Measurements from ENCODE around the gene COX4I1.

Gene COX4I1

DNA sequence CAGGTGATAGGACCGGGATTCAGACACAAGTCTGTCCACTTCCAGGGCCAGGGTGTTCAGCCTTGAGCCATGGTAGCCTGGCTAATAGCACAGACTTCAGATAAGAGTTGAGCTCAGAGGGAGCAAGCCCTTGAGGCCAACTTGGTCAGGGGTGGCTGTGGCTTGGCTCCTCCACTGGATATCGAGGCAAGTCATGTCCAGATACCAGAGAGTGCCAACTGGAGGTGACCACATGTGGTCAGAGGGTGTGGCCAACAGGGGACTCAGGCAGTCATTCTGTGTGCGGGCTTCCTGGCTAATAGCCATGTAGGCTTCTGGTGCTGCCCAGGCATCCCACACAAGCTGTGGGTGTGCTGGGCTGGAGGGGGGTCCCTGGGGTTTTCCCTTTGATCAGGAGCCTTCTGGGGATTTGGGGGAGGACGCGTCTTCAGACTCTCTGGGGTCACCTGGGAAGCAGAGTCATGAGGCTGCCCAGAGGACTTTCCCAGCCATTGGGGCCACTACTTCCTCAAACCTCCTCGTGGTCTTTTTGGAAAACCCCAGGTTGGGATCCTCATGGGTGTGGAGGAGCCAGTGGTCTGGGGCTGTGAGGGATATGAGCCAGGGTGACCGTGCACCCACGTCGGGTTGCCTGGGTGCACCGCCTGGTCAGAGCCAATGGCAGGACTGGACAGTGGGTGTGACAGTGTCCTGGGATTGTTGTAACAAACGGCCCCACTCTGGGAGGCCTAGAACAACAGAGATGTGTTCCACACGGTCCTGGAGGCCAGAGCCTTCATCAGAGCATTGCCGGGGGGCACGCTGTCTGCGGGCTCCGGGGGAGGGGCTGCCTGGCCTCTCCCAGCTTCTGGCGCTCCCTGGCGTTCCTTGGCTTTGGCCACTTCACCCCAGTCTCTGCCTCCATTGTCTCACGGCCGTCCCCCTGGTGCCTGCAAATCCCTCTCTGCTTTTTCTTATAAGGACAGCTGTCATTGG, 25.0 kb downstream of the COX4I1 start:
- H3K4me1 ChIP-seq (ENCODE audit: insufficient read depth, low read length), result no peaks in the 10 kb centered on the region
- H3K9me3 ChIP-seq (ENCODE audit: low read length), result no peaks in the 10 kb centered on the region
- H2AFZ ChIP-seq (ENCODE audit: low read depth, low read length), result no peak overlapping the region
- H3K36me3 ChIP-seq (ENCODE audit: insufficient read depth, low read length), result no peaks in the 10 kb centered on the region
- peaks cover 9% of the 10 kb centered on the region for H3K27me3 ChIP-seq (ENCODE audit: insufficient read depth, low read length)
- H3K4me3 ChIP-seq (ENCODE audit: low read length), result no peak overlapping the region

DNA sequence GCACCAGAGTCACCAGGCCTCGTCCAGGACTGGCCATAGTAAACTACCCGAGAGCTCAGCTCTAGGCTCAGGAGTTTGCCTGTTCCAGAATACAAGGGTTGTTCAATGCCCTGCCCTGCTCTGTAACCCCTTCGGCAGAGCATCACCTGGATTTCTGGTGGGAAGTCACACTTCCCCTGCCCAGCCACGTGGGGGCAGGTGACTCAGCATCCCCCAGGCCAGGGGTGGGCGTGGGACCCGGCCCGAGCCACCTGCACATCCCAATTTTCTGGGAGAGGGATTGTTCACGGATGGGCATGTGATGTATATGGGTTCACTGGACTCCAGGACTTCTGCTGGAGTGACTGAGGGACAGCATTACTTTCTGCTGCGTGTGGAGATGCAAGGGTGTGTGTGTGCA, 25.8 kb downstream of the COX4I1 start:
- H3K9me3 ChIP-seq (ENCODE audit: low read length), result no peaks in the 10 kb centered on the region
- H3K36me3 ChIP-seq (ENCODE audit: insufficient read depth, low read length), result no peaks in the 10 kb centered on the region
- H3K4me3 ChIP-seq (ENCODE audit: low read length), result no peak overlapping the region
- H2AFZ ChIP-seq (ENCODE audit: low read depth, low read length), result no peak overlapping the region
- H3K27me3 ChIP-seq (ENCODE audit: insufficient read depth, low read length), result peaks cover 9% of the 10 kb centered on the region
- no peaks in the 10 kb centered on the region for H3K4me1 ChIP-seq (ENCODE audit: insufficient read depth, low read length)

DNA sequence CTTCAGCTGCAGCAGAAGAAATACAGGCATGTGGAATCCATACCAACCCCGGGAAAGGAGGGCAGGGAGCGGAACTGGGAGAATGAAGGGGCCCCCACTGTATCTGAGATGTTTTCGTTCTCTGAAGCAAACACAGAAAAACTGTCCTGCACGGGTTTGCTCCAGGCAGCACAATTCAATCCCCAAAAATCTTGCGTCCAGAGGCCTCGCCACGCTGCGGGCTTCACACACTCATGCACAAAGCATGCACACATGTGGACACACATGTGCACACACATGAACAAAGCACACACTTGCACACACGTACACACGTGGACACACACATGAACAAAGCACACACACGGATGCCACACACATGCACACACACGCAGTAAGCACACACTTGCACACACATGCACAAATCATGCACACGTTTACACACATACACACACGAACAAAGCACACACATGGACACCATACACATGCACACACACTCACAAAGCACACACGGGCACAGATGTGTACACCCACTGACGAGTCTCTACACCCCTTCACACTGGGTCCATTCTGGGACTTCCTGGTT, 27.3 kb downstream of the COX4I1 start:
- Histone ChIP-seq H3K36me3 (ENCODE audit: insufficient read depth, low read length) (no peaks in the 10 kb centered on the region), H3K27me3 (ENCODE audit: insufficient read depth, low read length) (peaks cover 9% of the 10 kb centered on the region), H2AFZ (ENCODE audit: low read depth, low read length) (no peak overlapping the region), H3K4me3 (ENCODE audit: low read length) (no peak overlapping the region), H3K9me3 (ENCODE audit: low read length) (no peaks in the 10 kb centered on the region), H3K4me1 (ENCODE audit: insufficient read depth, low read length) (no peaks in the 10 kb centered on the region)

DNA sequence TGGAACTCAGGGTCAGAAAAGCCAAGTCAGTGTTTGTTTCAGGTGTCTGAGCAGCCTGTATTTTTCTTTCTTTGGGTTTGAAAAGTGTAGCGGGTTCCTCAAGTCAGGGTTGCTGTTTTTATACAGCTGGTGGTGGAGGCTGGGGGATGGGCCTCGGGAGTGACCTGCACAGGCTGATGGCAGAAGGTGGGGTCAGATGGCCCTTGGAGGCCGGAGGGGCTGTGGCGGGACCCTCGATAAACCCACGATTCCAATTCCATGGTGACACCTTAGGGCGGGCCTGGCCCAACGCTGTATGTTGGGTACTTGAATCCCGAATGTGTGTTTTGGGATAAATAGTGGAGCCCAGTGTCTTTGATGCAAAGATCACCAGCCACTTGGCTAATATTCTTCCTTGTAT, 28.7 kb downstream of the COX4I1 start:
- no peaks in the 10 kb centered on the region for H3K4me1 ChIP-seq (ENCODE audit: insufficient read depth, low read length)
- H3K36me3 ChIP-seq (ENCODE audit: insufficient read depth, low read length), result no peaks in the 10 kb centered on the region
- peaks cover 9% of the 10 kb centered on the region for H3K27me3 ChIP-seq (ENCODE audit: insufficient read depth, low read length)
- H3K4me3 ChIP-seq (ENCODE audit: low read length), result no peak overlapping the region
- no peaks in the 10 kb centered on the region for H3K9me3 ChIP-seq (ENCODE audit: low read length)
- no peak overlapping the region for H2AFZ ChIP-seq (ENCODE audit: low read depth, low read length)

DNA sequence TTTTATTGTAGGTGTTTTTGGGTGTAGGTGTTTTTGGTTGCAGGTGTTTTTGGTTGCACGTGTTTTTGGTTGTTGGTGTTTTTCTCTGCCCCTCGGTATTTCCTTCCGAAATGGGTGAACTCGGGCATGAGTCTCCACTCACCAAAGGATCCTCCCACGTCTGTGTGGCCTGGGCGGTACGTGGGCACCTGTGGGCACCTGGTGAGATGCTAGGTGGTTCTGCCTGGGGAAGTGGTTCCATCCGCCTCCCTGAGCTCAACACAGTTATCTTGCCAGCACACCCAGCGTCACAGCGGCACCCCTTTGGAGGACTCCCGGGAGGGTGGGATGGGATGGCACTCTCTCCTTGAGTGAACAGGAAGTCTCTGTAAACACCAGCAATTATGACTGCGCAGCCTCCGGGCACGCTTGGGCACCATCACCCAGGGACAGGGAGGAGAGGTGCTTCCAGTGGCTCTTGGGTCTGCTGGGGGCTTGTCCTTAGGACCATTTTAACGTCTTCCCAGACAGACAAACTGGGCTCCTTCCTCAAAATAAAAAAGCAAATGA, 29.8 kb downstream of the COX4I1 start:
- Histone ChIP-seq H3K4me3 (ENCODE audit: low read length) (no peak overlapping the region), H3K9me3 (ENCODE audit: low read length) (no peaks in the 10 kb centered on the region), H3K27me3 (ENCODE audit: insufficient read depth, low read length) (peaks cover 9% of the 10 kb centered on the region), H3K36me3 (ENCODE audit: insufficient read depth, low read length) (no peaks in the 10 kb centered on the region), H3K4me1 (ENCODE audit: insufficient read depth, low read length) (no peaks in the 10 kb centered on the region), H2AFZ (ENCODE audit: low read depth, low read length) (no peak overlapping the region)

DNA sequence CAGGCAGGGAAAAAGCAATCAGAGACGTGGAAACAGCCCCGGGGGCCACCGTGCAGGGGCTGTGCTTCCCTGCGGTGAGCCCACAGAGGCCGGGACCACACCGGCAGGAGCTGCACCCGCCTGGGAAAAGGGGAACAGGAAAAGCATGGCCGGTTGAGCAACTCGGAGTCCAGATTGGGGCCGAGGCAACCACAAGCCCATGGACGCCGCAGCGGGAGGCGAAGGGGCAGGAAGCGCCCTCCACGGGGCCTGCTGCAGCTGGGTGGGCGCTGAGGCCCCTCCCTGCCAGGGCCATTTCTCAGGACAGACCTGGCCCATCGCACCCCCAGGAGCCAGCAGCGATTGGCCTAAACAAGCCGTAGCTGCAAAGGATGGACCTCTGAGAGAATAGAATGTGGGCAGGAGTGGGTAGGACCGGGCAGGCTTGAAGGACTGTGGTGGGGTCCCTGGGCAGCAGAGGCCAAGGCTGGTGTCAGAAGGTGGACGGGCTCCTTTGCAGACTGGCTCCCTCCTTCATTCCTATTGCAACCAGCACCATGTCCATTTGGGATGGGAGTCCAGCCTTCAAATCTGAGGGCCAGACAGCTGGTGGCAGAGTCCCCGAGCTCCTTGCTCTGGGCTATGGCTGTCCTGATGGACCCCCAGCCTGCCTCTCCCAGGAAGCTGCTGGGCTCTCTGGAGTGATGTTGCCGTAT, 30.4 kb downstream of the COX4I1 start:
- peaks cover 9% of the 10 kb centered on the region for H3K27me3 ChIP-seq (ENCODE audit: insufficient read depth, low read length)
- no peaks in the 10 kb centered on the region for H3K4me1 ChIP-seq (ENCODE audit: insufficient read depth, low read length)
- H3K4me3 ChIP-seq (ENCODE audit: low read length), result no peak overlapping the region
- H3K36me3 ChIP-seq (ENCODE audit: insufficient read depth, low read length), result no peaks in the 10 kb centered on the region
- no peak overlapping the region for H2AFZ ChIP-seq (ENCODE audit: low read depth, low read length)
- H3K9me3 ChIP-seq (ENCODE audit: low read length), result no peaks in the 10 kb centered on the region

DNA sequence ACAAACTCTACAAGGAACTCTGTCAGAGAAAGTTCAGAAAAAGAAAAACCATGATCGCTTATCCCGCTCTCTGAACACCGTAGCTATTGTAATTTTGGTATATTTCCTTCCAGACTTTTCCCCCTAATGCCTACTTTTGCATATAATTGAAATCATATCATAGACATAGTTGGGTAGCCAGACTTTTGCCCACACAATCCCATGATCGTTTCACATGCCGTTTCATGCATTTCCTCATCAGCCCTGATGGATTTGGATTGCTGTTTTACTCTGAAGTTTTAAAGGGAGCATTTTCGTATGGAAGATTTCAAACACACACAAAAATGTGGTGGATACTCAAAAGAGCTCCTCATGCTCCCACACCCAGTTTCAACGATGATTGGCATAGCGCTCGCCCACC, 31.3 kb downstream of the COX4I1 start:
- H3K4me1 ChIP-seq (ENCODE audit: insufficient read depth, low read length), result no peaks in the 10 kb centered on the region
- H3K4me3 ChIP-seq (ENCODE audit: low read length), result no peak overlapping the region
- peaks cover 18% of the 10 kb centered on the region for H3K27me3 ChIP-seq (ENCODE audit: insufficient read depth, low read length)
- no peaks in the 10 kb centered on the region for H3K36me3 ChIP-seq (ENCODE audit: insufficient read depth, low read length)
- H2AFZ ChIP-seq (ENCODE audit: low read depth, low read length), result no peak overlapping the region
- no peaks in the 10 kb centered on the region for H3K9me3 ChIP-seq (ENCODE audit: low read length)

DNA sequence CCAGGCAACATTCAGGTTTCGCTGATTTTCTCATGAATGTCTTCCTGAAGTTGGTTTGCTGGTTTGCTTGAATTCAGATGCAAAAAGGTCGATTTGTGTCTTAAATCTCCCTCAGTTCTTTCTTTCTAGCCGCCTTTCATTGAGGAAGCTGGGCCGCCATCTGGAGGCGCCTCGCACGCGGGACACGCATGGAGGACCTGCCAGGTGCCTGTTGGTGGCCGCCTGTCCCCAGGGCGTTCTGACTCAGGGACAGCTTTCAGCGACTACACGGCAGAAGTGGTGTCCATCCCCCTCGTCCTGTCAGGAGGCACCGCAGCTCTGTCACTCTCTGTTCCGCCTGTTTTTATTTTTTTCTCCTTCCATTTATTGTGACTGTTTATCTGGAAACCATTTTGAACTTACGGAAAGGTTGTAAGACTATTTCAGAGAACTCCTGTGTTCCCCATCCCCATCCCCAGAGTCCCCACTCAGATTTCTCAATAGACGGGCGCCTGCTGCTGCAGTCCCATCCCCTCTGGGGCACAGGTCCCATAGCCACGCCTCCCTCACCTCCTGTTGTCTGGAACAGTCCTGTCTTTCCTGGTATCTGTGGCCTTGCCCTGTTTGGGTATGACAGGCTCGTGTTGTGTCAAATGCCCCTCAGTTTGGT, 33.2 kb downstream of the COX4I1 start:
- H3K27me3 ChIP-seq (ENCODE audit: insufficient read depth, low read length), result peaks cover 23% of the 10 kb centered on the region
- H3K4me3 ChIP-seq (ENCODE audit: low read length), result no peak overlapping the region
- H3K36me3 ChIP-seq (ENCODE audit: insufficient read depth, low read length), result no peaks in the 10 kb centered on the region
- no peaks in the 10 kb centered on the region for H3K4me1 ChIP-seq (ENCODE audit: insufficient read depth, low read length)
- H3K9me3 ChIP-seq (ENCODE audit: low read length), result no peaks in the 10 kb centered on the region
- H2AFZ ChIP-seq (ENCODE audit: low read depth, low read length), result no peak overlapping the region

DNA sequence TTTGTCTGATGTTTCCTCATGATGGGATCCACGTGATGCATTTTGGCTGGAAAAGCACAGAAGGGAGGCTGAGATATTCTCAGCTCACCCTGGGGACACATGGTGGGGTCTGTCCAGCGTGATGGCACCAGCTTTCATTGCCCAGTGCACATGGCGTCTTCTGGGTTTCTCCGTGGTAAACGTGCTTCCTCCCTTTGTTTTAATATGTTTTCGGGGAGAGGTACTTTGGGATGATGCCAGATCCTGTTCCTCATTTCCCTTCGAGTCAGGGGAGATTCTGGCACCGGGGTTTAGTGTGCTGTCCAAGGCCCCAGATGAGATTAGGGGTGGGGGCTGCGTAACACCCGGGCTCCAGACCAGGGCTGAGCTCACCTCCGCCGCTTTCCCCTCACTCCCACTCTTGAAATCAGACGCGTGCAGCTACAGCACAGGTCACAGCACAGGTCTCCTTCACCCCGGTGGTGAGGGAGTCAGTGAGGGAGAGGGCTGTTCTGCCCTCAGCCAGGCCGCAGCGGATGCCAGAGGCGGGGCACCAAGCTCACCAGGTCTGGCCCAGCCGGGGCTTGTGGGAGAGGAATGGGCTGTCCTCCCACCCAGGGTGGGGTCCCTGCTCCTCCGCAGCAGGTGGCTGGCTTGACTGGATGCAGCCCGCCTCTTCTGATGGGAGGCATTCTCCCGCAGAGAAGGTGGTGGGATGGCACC, 33.9 kb downstream of the COX4I1 start:
- Histone ChIP-seq H3K36me3 (ENCODE audit: insufficient read depth, low read length) (no peaks in the 10 kb centered on the region), H3K9me3 (ENCODE audit: low read length) (no peaks in the 10 kb centered on the region), H3K4me1 (ENCODE audit: insufficient read depth, low read length) (no peaks in the 10 kb centered on the region), H3K4me3 (ENCODE audit: low read length) (no peak overlapping the region), H3K27me3 (ENCODE audit: insufficient read depth, low read length) (peaks cover 23% of the 10 kb centered on the region), H2AFZ (ENCODE audit: low read depth, low read length) (no peak overlapping the region)

DNA sequence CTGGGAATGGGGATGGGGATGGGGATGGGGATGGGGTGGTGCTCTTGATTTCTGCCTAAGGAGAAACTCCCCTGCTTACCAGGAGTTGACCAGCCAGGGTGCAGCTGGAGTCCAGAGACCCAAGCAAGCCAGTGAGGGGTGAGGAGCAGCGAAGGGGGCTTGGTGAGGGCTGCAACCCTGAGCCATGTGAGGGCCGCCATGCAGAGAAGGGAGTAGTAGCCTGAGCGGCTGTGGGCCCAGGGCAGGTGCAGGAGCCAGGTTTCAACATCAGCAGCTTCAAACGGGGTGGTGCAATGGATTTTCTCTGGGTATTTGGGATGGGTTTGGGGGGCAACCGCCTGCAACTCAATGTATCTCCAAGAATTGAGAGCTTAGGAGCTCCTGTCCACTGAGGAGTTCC, 35.2 kb downstream of the COX4I1 start:
- Histone ChIP-seq H3K27me3 (ENCODE audit: insufficient read depth, low read length) (peaks cover 23% of the 10 kb centered on the region), H3K9me3 (ENCODE audit: low read length) (no peaks in the 10 kb centered on the region), H2AFZ (ENCODE audit: low read depth, low read length) (no peak overlapping the region), H3K4me3 (ENCODE audit: low read length) (no peak overlapping the region), H3K36me3 (ENCODE audit: insufficient read depth, low read length) (no peaks in the 10 kb centered on the region), H3K4me1 (ENCODE audit: insufficient read depth, low read length) (no peaks in the 10 kb centered on the region)

DNA sequence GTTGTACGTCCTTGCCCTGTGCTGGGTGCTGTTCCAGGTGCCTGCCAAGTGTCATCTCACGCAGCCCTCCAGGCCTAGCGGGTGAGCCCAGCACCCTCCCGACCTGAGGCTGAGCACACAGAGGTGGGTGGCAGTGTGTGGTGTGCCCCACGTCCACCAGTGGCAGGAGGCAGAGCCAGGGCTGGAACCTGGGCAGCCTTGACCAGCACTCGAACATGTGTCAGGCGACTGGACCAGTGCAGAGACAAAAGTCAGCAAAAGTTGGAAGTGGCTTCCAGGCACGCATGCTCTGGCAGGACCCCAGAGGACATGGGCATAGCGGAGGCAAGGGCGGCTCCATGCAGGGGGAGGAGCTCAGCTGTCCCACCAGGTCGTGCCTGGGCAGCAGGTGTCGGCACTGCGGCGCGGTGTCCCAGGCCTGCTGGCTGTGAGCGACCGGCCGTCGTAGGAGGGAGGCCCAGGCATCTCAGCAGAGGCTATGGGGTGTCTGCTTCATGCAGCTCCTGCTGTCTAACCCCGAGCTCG, 35.8 kb downstream of the COX4I1 start:
- Histone ChIP-seq H2AFZ (ENCODE audit: low read depth, low read length) (no peak overlapping the region), H3K4me1 (ENCODE audit: insufficient read depth, low read length) (no peaks in the 10 kb centered on the region), H3K27me3 (ENCODE audit: insufficient read depth, low read length) (peaks cover 23% of the 10 kb centered on the region), H3K4me3 (ENCODE audit: low read length) (no peak overlapping the region), H3K9me3 (ENCODE audit: low read length) (no peaks in the 10 kb centered on the region), H3K36me3 (ENCODE audit: insufficient read depth, low read length) (no peaks in the 10 kb centered on the region)

All from neuron (in vitro differentiated cells).